ENCODE data around the gene DHRS11. TPM values are rescaled to one million over a fixed set of nuclear protein-coding genes. Genes with fewer than 3 reads are reported as not detected.

DHRS11 gene
- polyA plus RNA-seq, 1 experiment = 8.5 TPM

- Histone ChIP-seq H3K36me3 (ENCODE audit: control insufficient read depth, insufficient read depth, low read length) (no peaks in the 10 kb centered on the region), H3K27me3 (ENCODE audit: control insufficient read depth, insufficient read depth, low read length) (peaks cover 45% of the 10 kb centered on the region), H3K4me3 (ENCODE audit: low read depth, low read length) (no peak overlapping the region)
- ChIA-PET CTCF (interaction anchor here (2.1 to 2.3 kb wide), 2 partner anchors 11 to 15 kb away, joined by 5 to 6 read pairs; no protein-coding TSS in a partner anchor), POLR2A (no interaction called here)
- TF ChIP-seq CTCF (IDR thresholded peaks at IDR 0.05; ENCODE audit: insufficient read depth, low read depth, low read length) = no peak
- no peak for DNase-seq (ENCODE audit: low read depth)
Measured at GRCh38 chr17:36640836-36641235, 49.2 kb downstream of the DHRS11 start.

GRCh38 chr17:36641331-36641876, 49.7 kb downstream of the DHRS11 start:
- DNase-seq (ENCODE audit: low read depth) = no peak
- Histone ChIP-seq H3K4me3 (ENCODE audit: low read depth, low read length) (peak overlapping the region; percentile 27), H3K27me3 (ENCODE audit: control insufficient read depth, insufficient read depth, low read length) (peaks cover 47% of the 10 kb centered on the region), H3K36me3 (ENCODE audit: control insufficient read depth, insufficient read depth, low read length) (no peaks in the 10 kb centered on the region)
- POLR2A ChIA-PET = no interaction called here
- CTCF ChIA-PET = interaction anchor here (2.1 to 2.3 kb wide), 2 partner anchors 11 to 15 kb away, joined by 5 to 6 read pairs; no protein-coding TSS in a partner anchor
- TF ChIP-seq CTCF (IDR thresholded peaks at IDR 0.05; ENCODE audit: insufficient read depth, low read depth, low read length) = no peak

- TF ChIP-seq CTCF (IDR thresholded peaks at IDR 0.05; ENCODE audit: insufficient read depth, low read depth, low read length) = no peak
- Histone ChIP-seq H3K36me3 (ENCODE audit: control insufficient read depth, insufficient read depth, low read length) (no peaks in the 10 kb centered on the region), H3K27me3 (ENCODE audit: control insufficient read depth, insufficient read depth, low read length) (peaks cover 52% of the 10 kb centered on the region), H3K4me3 (ENCODE audit: low read depth, low read length) (peak overlapping the region; percentile 27)
- DNase-seq (ENCODE audit: low read depth) = no peak
- ChIA-PET CTCF (interaction anchor here (1.1 to 2.3 kb wide), 4 partner anchors 11 to 406 kb away, joined by 3 to 6 read pairs (median 5); no protein-coding TSS in a partner anchor), POLR2A (no interaction called here)
Measured at GRCh38 chr17:36641877-36642845, 50.5 kb downstream of the DHRS11 start.

GRCh38 chr17:36643086-36643685, 51.5 kb downstream of the DHRS11 start:
- no peaks in the 10 kb centered on the region for H3K36me3 ChIP-seq (ENCODE audit: control insufficient read depth, insufficient read depth, low read length)
- no peak for TF ChIP-seq CTCF (IDR thresholded peaks at IDR 0.05; ENCODE audit: insufficient read depth, low read depth, low read length)
- peaks cover 51% of the 10 kb centered on the region for H3K27me3 ChIP-seq (ENCODE audit: control insufficient read depth, insufficient read depth, low read length)
- no peak for DNase-seq (ENCODE audit: low read depth)
- ChIA-PET CTCF (interaction anchor here (1.1 to 1.6 kb wide), 2 partner anchors 12 to 405 kb away, joined by 3 to 5 read pairs; no protein-coding TSS in a partner anchor), POLR2A (no interaction called here)
- H3K4me3 ChIP-seq (ENCODE audit: low read depth, low read length) = no peak overlapping the region

GRCh38 chr17:36645422-36645821, 53.7 kb downstream of the DHRS11 start:
- ChIA-PET POLR2A (no interaction called here), CTCF (no interaction called here)
- no peak for TF ChIP-seq CTCF (IDR thresholded peaks at IDR 0.05; ENCODE audit: insufficient read depth, low read depth, low read length)
- no peak for DNase-seq (ENCODE audit: low read depth)
- Histone ChIP-seq H3K4me3 (ENCODE audit: low read depth, low read length) (no peak overlapping the region), H3K36me3 (ENCODE audit: control insufficient read depth, insufficient read depth, low read length) (no peaks in the 10 kb centered on the region), H3K27me3 (ENCODE audit: control insufficient read depth, insufficient read depth, low read length) (peaks cover 42% of the 10 kb centered on the region)

Data from BJ (cell line).